HG03097 (cell line): ENCODE results near the gene PIGS.
"Not testable (repeated sequence)": the region's sequence is repeated elsewhere in the genome, so short reads cannot be mapped to it uniquely, and the experiment has no call there.

Experiments
- ATAC-seq: cut with Tn5 transposase; IDR thresholded peaks from one replicate; pipeline ENCODE4 v1.9.1; 2021; ENCODE audit not compliant: unreplicated experiment, low FRiP score

Gene PIGS

DNA sequence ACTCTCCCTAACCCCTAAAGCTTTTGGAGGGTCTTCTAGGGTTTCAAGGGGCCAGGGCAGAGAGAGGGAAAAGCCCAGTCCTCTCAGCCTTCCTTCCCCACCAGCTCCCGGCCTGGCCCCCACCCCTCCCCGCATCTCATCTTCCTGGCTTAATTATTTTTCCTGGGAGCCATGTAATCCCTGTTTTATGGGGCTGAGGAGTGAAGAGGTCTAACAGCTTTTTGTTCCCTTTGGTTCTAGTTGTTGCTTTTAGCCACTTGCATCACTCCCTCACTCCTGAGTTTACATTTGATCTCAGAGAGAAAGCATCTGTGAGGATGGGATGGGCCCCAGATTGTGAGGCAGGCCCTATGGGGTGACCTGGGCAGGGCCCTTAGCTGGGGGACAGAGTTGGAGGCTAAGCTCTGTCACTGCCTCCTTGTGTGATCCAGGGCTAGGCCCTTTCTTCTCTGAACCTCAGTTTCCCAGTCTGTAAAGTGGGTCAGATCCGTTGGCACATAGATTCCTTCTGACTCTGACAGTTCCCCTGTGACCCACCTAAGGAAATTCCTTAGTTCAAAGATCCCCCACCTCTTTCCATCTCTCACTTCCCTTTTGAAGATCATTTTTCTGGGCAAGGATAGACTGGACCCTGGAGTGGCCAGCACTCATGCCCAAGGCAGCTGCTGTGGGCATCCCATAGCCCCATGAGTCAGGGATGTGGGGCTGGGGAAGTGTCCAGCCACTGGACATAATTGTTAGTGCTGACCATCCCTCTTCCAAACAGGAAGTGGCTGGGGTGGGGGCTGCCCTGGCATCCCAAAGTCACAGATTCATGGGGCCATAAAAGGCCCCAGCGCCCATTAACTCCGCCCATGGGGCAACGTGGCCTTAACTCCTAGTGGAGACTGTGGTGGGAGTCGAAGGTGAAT is 39.0 kb downstream of the PIGS start:
- no peak for ATAC-seq

GRCh38 chr17:28530926-28531325 is 40.4 kb downstream of the PIGS start:
- ATAC-seq = no peak

- ATAC-seq = no peak
These were observed 41.1 kb downstream of the PIGS start for GRCh38 chr17:28530250-28530649.

GRCh38 chr17:28529013-28529400 is 42.3 kb downstream of the PIGS start:
- ATAC-seq = no peak

- ATAC-seq = no peak
These were observed 42.9 kb downstream of the PIGS start for GRCh38 chr17:28528327-28529012.

GRCh38 chr17:28527859-28528258 is 43.5 kb downstream of the PIGS start:
- no peak for ATAC-seq

- ATAC-seq = no peak
These were observed 44.1 kb downstream of the PIGS start for GRCh38 chr17:28527181-28527681.

DNA sequence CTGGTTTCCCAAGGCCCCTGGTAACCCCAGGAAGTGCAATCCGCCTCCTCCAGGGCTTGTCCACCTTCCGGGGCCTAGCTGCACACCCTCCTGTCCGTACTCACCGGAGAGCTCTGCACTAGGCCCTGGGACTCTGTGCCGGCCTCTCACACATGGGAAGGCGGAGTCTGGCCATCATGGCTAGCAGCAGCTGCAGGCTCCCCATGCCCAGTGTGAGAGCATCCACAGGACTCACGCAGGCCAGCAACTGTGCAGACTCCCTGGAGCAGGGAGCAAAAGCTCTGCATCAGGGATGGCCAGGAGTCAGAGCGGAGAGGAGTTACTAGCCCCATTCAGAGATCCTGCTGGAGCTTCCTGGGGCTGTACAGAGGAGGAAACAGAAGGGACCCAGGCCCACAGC is 44.9 kb downstream of the PIGS start:
- ATAC-seq = no peak

DNA sequence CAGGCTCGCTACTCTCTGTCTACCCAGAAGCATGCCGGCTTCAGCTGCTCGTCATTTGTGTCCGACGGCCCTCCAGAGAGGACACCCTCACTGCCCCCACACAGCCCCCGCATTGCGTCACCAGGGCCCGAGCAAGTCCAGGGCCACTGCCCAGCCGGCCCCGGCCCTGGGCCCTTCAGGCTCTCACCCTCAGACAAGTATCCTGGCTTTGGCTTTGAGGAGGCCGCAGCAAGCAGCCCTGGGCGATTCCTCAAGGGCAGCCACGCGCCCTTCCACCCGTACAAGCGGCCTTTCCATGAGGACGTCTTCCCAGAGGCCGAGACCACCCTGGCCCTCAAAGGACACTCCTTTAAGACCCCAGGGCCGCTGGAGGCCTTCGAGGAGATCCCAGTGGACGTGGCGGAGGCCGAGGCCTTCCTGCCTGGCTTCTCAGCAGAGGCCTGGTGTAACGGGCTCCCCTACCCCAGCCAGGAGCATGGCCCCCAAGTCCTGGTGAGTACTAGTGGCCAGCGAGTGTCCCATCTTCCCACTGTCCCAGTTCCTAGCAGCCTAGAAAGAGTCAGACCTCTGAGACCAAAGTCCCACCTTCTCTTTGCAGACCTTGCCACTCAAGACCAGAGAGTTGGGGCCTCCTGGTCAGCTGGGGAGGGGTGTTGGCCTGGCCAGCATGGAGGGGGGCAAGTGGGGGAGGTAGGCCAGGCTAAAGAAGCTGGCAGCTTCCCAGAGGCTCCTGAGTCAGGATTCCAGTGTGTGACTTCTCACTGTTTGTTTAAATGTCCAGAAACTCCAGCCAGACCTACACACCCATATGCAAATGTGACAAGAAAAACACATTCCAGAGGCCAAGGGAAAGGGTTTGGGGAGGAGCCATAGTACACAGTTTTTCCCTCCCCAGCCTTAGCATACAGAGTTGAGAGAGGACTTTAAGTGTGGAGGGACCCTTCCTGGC is 46.6 kb downstream of the PIGS start:
- no peak for ATAC-seq

DNA sequence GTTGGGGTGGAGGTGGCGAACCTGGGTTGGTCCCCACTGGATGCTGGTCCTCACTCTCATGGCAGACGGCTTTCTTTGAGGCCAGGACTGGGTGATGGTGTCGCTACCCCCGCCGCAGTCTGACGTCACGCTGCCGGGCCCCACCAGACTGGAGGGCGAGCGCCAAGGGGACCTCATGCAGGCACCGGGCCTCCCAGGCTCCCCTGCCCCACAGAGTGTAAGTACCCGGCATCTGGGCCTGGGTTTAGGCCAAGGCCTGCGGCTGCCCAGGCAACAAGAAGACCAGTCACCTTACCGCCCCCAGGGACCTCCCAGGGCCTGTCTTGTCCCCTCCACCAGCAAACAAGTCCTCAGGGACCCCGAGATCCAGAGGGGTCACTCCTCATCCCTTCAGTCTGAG is 47.4 kb downstream of the PIGS start:
- no peak for ATAC-seq

GRCh38 chr17:28523186-28523585 is 48.1 kb downstream of the PIGS start:
- ATAC-seq = no peak

DNA sequence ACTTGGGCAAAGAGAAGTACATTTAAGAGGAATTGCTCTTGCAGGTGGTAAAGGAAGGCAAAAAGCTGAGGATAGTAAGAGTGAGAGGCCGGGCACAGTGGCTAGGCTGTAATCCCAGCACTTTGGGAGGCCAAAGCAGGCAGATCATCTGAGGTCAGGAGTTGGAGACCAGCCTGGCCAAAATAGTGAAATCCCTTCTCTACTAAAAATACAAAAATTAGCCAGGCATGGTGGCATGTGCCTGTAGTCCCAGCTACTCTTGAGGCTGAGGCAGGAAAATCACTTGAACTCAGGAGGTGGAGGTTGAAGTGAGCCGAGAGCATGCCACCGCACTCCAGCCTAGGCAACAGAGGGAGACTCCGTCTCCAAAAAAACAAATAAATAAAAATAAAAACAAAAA is 49.0 kb downstream of the PIGS start:
- not testable (repeated sequence) for ATAC-seq

DNA sequence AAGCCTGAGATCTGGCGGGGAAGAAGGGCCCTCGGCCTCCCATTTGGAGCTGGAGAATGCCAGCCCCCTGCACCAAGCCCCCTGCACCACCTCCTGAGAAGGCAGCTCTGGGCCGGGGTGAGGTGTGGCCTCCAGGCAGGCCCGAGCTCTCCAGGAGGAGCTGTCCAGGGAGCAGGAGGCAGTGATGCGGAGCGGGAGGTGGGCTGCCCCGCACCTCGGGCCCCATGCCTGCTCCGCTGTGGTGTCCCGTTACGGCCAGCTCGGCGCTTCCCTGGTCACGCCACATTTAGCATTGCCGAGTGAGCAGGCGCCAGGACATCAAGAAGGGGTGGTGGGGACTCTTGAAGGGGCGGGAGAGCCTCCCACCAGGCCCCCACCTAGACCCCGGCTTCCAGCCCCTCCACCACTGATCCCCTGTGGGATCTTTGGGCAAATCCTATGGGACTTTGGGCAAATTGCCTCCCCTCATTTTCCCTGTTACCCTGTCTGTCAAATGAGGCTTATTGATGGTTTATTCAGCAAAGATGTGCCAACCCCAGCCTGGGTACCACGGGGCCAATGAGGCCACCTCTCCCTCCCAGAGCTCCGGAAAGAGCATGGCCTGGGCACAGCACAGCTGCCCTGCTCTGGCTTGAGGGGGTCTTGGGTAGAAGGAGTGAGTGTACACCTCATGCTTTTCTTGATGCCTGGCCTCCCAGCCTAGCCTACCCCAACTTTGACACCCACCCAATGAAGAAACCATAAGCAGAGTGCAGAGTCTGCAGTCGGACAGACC is 49.8 kb downstream of the PIGS start:
- ATAC-seq = no peak

DNA sequence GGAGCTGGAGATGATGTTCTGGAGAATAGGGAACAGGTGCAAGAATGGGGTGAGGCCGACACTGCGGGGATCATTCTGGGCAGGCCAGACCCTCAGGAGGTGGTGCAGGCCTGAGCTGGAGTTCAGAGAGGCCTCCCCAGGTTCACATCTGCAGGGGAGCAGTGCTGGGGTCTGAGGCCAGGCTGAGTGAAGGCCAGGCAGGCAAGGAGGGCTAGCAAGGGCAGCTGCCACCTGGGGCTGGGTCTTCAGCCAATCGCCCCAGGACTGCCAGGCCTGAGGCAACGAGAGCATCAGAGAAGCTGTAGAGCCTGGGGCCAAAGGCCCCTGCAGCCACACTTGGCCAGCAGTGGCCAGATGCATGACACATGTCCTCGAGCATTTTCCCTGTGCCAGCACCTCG is 50.6 kb downstream of the PIGS start:
- ATAC-seq = no peak

DNA sequence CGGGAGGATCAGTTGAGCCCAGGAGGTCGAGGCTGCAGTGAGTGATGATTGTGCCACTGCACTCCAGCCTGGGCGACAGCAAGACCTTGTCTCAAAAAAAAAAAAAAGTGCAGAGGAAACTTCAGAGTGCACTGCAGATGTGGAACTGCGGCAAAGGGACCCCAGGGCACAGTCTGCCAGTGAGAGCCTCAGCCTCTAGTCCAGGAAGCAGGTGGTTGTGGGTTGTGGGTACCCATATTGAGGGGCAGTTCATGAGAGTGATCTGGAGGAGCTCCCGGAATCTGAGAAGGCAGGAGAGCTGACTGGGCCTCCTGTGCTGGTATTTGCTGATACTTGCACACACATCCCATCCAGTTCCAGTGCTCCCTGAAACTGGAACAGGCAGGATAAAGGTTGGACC is 52.1 kb downstream of the PIGS start:
- no peak for ATAC-seq

DNA sequence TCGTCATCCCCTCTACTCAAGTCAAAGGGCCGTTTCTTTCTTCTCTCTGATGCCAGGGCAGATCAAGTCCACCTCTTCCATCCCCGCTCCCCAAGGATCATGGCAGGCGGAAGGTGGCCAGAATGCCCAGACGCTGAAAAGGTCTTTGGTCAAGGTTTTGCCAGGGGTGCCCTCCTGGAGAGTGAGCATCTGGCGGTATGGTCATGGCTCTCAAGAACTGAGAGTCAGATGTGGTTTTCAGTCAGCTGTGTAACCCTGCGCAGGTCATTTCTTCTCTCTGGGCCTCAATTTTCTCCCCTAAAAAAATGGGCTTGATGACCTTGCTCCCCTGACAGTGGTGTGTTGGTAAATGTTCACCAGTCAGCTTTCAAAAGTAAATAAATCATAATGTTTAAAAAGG is 52.7 kb downstream of the PIGS start:
- ATAC-seq = no peak

DNA sequence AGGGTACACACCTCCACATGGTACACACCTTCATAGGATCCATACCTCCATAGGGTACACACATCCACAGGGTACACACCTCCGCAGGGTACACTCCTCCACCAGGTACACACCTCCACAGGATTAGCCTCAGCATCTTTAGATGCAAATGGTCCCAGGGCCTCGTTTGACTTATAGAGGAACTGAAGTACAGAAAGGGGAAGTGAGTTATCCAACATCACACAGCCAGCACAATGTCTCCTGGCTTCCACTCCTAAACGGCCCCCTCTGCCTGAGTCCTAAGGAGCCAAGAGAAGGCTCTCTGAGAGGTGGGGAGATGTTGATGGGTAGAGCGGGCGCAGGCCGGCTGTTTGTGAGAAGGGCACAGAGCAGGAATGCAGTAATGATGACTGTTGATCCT is 53.2 kb downstream of the PIGS start:
- ATAC-seq = no peak

GRCh38 chr17:28515518-28515917 is 55.8 kb downstream of the PIGS start:
- no peak for ATAC-seq

DNA sequence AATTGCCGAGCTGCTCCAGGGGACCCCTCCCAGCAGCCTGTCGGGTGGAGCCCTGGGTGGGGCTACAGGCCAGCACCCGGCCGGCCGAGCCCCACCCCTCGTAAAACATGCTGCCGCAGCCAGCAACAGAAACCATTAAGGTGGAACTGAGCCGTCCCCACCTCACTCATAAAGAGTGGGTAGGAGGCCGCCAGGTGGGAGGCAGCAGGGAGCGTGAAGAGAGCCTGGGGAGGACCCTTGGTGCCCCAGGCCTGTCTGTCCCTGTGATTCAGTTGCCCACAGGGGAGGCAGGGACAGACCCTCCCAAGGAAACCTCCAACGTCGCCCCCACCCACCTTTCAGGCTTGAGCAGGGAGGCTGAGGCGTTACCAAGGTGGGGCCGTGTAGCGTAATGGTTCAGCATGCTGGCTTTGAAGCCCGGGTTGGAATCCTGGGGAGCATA is 56.7 kb downstream of the PIGS start:
- no peak for ATAC-seq

DNA sequence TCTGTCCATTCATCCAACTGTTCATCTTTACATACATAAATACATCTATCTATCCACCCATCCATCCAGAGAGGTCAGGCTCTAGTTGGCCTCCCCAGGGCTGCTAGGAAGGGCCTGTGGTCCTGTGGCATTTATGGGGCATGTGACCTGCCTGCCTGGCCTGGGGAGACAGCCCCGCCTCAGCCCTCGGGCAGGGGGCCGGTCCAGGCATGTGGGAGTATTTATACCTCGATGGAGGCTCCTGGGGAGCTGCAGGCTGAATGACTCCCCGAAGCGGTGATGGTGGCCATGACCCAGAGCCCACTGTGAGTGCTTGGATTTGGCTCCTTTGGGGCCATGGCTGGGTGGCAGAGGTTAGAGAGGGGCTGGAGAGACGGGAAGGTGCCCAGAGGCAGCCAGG is 57.8 kb downstream of the PIGS start:
- no peak for ATAC-seq
